ENCODE data around the gene SLC49A4. TPM values are rescaled to one million over a fixed set of nuclear protein-coding genes. Genes with fewer than 3 reads are reported as not detected.

SLC49A4 gene, protein sequence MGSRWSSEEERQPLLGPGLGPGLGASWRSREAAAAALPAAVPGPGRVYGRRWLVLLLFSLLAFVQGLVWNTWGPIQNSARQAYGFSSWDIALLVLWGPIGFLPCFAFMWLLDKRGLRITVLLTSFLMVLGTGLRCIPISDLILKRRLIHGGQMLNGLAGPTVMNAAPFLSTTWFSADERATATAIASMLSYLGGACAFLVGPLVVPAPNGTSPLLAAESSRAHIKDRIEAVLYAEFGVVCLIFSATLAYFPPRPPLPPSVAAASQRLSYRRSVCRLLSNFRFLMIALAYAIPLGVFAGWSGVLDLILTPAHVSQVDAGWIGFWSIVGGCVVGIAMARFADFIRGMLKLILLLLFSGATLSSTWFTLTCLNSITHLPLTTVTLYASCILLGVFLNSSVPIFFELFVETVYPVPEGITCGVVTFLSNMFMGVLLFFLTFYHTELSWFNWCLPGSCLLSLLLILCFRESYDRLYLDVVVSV
- total RNA-seq, result 24.1 TPM

DNA sequence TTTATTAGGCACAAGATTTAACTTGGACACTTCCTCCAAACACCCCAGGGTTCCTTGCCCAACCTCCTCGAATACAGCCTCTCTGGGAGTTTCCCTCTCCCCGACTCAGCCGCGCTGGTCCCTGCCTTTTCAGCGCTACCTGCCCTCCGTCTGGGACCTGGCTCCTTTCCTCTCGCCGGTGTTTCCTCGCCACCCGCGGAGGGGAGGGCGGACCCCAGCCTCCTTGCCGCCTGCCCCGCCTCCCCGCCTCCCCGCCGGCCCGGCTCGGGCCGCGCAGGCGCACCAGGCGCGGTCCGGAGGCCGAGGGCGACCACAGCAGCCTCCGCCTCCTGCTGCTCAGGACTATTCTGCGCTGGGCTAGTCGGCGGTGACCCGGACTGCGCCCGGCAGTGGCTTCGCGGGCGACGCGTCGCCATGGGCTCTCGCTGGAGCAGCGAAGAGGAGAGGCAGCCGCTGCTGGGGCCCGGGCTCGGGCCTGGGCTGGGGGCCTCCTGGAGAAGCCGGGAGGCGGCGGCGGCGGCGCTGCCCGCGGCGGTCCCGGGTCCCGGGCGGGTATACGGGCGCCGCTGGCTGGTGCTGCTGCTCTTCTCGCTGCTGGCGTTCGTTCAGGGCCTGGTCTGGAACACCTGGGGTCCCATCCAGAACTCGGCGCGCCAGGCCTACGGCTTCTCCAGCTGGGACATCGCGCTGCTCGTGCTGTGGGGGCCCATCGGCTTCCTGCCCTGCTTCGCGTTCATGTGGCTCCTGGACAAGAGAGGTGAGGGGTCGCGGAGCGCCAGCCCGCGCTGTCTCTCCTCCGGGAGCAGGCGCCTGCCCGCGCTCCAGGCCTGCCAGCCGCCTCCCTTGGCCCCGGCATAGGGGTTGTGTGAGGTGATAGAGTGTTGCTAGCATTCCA lies at the start of gene SLC49A4:
Gene SLC49A4 (plus strand): TSS at position 291 of the 895 bp plus-strand sequence. CDS start 124 bp downstream, at position 415.

DNA sequence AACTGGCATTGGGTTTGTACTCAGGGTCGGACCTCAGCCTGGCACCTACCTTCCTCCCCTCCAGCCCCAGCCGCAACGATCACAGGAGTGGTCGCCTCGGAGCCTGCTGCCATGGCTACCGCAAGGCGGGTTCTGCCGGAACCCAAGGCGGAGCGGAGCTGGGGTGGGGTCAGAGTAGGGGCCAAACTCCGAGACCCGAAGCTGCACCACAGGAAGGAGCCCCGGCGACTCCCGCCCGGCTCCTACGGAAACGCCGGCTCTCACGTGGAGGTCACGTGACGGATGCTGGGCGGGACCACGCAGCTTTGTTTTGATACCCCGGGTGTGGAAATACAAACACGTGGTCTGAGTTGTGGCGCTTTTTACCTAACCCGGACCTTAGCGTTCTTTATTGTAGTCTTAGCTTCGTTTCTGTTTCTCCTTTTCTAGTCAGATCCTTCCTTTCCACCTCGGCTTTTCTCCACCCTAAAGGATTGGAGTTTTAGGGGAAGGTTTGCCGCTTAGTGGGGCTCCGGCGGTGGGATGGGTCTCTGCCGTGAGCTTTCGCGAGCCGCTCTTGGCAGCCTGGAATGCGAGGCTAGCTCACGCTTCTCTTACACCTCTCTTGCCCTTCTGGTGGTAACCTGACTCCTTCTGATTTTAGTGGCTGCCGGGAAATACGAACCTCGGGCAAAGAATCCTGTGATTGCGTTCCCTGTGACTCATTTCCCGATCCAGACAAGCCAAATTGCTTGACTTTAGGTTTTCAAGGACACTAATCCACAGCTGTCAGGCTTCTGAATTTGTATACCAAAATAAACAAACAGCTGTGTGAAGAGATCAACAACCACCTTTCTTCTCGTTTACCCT lies 1.1 kb upstream of the SLC49A4 start, which contains the start of gene HSPBAP1:
Gene HSPBAP1 (minus strand): TSS at position 264 of the 849 bp plus-strand sequence. CDS start 151 bp downstream, at position 113.

Other genes with a start within 250 kb of the SLC49A4 start
- gene PARP9, start 230.8 kb upstream of the SLC49A4 start, total RNA-seq, result 15.2 TPM
- 13.0 TPM for gene DTX3L, start 230.7 kb upstream of the SLC49A4 start, total RNA-seq
- gene PARP15, start 217.4 kb upstream of the SLC49A4 start, total RNA-seq, result 0.82 TPM
- 29.6 TPM for gene PARP14, start 114.2 kb upstream of the SLC49A4 start, total RNA-seq
- 12.5 TPM for gene HSPBAP1, start 1.2 kb upstream of the SLC49A4 start, total RNA-seq
- gene SEMA5B, start 232.7 kb downstream of the SLC49A4 start, total RNA-seq, result 33.2 TPM

Measured in camera-type eye (tissue), 1 donor.